Endothelial cell of umbilical vein (primary cell): ENCODE results near the gene ZDHHC18.
"Not testable (repeated sequence)": the region's sequence is repeated elsewhere in the genome, so short reads cannot be mapped to it uniquely, and the experiment has no call there.

ENCODE experiments used
- EZH2 ChIP-seq: IDR thresholded peaks from 2 replicates; pipeline ENCODE4 v1.6.1; 2012; ENCODE audit warnings: borderline replicate concordance, low read depth, mild to moderate bottlenecking, moderate library complexity, low read length, inconsistent platforms; ENCODE audit not compliant: severe bottlenecking
- GATA2 ChIP-seq: IDR thresholded peaks from 2 replicates; pipeline ENCODE4 v1.7.0; 2011; ENCODE audit warnings: low read depth, mild to moderate bottlenecking, moderate library complexity, mixed read lengths, low read length; ENCODE audit not compliant: insufficient read length, insufficient read depth
- MYC ChIP-seq: IDR thresholded peaks from one replicate; pipeline ENCODE4 v1.6.1; 2011; ENCODE audit warnings: mild to moderate bottlenecking, low read depth, low read length
- POLR2A ChIP-seq: IDR thresholded peaks from 2 replicates; pipeline ENCODE4 v1.6.1; 2012; ENCODE audit warnings: low read depth, mild to moderate bottlenecking, control low read depth, low read length
- POLR2AphosphoS5 ChIP-seq: IDR thresholded peaks from 2 replicates; pipeline ENCODE4 v1.6.1; 2012; ENCODE audit warnings: low read depth, mild to moderate bottlenecking, control low read depth, low read length, moderate library complexity; ENCODE audit not compliant: insufficient read depth
- TF ChIP-seq, protein P1 (sequence below), 2 donors: IDR thresholded peaks; 1 replicate in 1 of 2; 2 replicates in 1 of 2; pipeline ENCODE4 v1.5.1; 2011; ENCODE audit warnings: low read length in 2 of 2, mild to moderate bottlenecking in 2 of 2, moderate library complexity in 2 of 2, control low read depth in 1 of 2, inconsistent platforms in 1 of 2, low read depth in 1 of 2; ENCODE audit not compliant: insufficient read depth in 1 of 2; ENCODE audit errors: extremely low read depth in 1 of 2
- TF ChIP-seq, protein P2 (sequence below): IDR thresholded peaks from 2 replicates; pipeline ENCODE4 v1.6.1; 2011; ENCODE audit not compliant: insufficient read depth, insufficient read length

GRCh38 chr1:26873097-26873496 is 46.6 kb downstream of the ZDHHC18 start:
- TF ChIP-seq MYC, EZH2, POLR2AphosphoS5, POLR2A, GATA2: not testable (repeated sequence)
- TF ChIP-seq, protein P1, sequence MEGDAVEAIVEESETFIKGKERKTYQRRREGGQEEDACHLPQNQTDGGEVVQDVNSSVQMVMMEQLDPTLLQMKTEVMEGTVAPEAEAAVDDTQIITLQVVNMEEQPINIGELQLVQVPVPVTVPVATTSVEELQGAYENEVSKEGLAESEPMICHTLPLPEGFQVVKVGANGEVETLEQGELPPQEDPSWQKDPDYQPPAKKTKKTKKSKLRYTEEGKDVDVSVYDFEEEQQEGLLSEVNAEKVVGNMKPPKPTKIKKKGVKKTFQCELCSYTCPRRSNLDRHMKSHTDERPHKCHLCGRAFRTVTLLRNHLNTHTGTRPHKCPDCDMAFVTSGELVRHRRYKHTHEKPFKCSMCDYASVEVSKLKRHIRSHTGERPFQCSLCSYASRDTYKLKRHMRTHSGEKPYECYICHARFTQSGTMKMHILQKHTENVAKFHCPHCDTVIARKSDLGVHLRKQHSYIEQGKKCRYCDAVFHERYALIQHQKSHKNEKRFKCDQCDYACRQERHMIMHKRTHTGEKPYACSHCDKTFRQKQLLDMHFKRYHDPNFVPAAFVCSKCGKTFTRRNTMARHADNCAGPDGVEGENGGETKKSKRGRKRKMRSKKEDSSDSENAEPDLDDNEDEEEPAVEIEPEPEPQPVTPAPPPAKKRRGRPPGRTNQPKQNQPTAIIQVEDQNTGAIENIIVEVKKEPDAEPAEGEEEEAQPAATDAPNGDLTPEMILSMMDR (IDR thresholded peaks at IDR 0.05; ENCODE audit: extremely low read depth in 1 of 2, insufficient read depth in 1 of 2, low read depth in 1 of 2, low read length in 2 of 2) = not testable (repeated sequence)
- TF ChIP-seq, protein P2, sequence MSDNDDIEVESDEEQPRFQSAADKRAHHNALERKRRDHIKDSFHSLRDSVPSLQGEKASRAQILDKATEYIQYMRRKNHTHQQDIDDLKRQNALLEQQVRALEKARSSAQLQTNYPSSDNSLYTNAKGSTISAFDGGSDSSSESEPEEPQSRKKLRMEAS = not testable (repeated sequence)
